Stimulated activated naive CD4-positive, alpha-beta T cell (primary cell): ENCODE measurements around the gene CRTAC1.
A peak's percentile ranks its signal among the peaks of the same experiment; 100 is the strongest.
"Not testable (repeated sequence)": the region's sequence is repeated elsewhere in the genome, so short reads cannot be mapped to it uniquely, and the experiment has no call there.

Experiments
- DNase-seq, 6 experiments: peaks; one replicate each; lab custom pipeline; 2025; lab: John Stamatoyannopoulos, UW

The CRTAC1 gene

GRCh38 chr10:97869091-97870042, 161.1 kb downstream of the CRTAC1 start:
- DNase-seq = peak; percentile 61 to 83 (median 72)

GRCh38 chr10:97868134-97868685, 162.2 kb downstream of the CRTAC1 start:
- DNase-seq = no peak

GRCh38 chr10:97867220-97867800, 163.1 kb downstream of the CRTAC1 start:
- DNase-seq = no peak

GRCh38 chr10:97866524-97867219, 163.7 kb downstream of the CRTAC1 start:
- no peak for DNase-seq

- DNase-seq = no peak
These were observed 164.9 kb downstream of the CRTAC1 start for GRCh38 chr10:97865488-97865887.

- no peak for DNase-seq
These were observed 166.6 kb downstream of the CRTAC1 start for GRCh38 chr10:97863808-97864207.

- DNase-seq = no peak
These were observed 168.5 kb downstream of the CRTAC1 start for GRCh38 chr10:97861924-97862323.

GRCh38 chr10:97861097-97861750, 169.2 kb downstream of the CRTAC1 start:
- no peak for DNase-seq

- DNase-seq = no peak
These were observed 172.4 kb downstream of the CRTAC1 start for GRCh38 chr10:97858001-97858439.

GRCh38 chr10:97854743-97855142, 175.7 kb downstream of the CRTAC1 start:
- DNase-seq = no peak

GRCh38 chr10:97852840-97853405, 177.5 kb downstream of the CRTAC1 start:
- DNase-seq = no peak

GRCh38 chr10:97852277-97852676, 178.1 kb downstream of the CRTAC1 start:
- DNase-seq = no peak

- DNase-seq = peak in 3 of 6 experiments; percentile 18 to 41 (median 22)
These were observed 178.9 kb downstream of the CRTAC1 start for GRCh38 chr10:97851341-97852001.

- peak in 4 of 6 experiments; percentile 20 to 33 (median 28) for DNase-seq
These were observed 180.0 kb downstream of the CRTAC1 start for GRCh38 chr10:97850446-97850845.

GRCh38 chr10:97849687-97850402, 180.6 kb downstream of the CRTAC1 start, which contains the start of gene GOLGA7B:
GOLGA7B (plus strand) TSS chr10:97849843; CDS start chr10:97850304, 461 bp downstream.
- peak; percentile 42 to 68 (median 57) for DNase-seq

GRCh38 chr10:97849103-97849686, 181.2 kb downstream of the CRTAC1 start:
- peak in 4 of 6 experiments; percentile 26 to 55 (median 46) for DNase-seq

GRCh38 chr10:97844678-97845077, 185.7 kb downstream of the CRTAC1 start:
- DNase-seq = no peak

- not testable (repeated sequence) for DNase-seq
These were observed 186.4 kb downstream of the CRTAC1 start for GRCh38 chr10:97843972-97844371.

GRCh38 chr10:97843281-97843671, 187.1 kb downstream of the CRTAC1 start:
- no peak for DNase-seq
